Amniotic epithelial cell (primary cell): ENCODE measurements around the gene NECTIN1.

ENCODE experiments used
- DNase-seq: peaks from one replicate; pipeline ENCODE4 v3.0.0-alpha.2; 2010; ENCODE audit warnings: low read depth

NECTIN1 gene

DNA sequence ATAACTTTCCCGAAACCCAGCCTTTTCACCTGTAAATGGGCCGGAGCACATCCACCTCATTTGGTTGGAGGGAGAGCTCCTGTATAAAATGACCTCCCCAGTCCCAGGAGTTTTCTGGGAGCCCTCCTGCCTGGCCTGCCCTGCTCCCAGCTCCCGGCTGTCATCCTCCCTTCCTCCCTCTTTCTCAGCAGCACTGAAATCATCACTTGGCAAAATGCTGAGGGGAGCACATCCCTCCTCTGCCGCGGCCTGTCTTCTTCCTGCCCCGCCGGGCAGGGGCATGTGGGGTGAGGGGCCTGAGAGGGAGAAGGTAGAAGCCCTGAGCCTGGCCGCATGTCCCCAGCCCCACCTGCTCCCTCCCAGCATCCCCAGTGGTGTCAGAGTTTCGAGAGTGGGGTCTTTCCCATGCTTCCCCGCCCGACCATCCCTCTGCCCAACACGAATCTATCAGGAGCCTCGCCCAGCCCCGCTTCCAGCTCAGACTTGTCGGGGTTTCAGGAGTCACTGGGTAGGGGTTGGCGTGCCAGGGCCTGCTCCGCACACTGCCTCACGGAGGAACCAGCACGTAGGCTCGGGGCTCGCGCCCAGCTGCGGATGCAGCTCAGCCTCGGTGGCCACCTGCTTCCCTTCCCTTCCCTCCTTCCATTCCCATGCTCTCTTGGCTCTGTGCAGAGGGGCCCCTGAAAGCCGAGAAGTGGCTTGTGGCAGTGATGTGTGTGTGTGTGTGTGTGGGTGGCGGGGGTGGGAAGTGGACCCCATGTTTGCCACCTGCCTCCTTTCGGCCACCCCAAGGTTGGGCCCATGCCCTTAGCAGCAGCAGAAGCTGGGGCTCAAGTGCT lies 37.1 kb downstream of the NECTIN1 start:
- no peak for DNase-seq

GRCh38 chr11:119691020-119691666 lies 37.9 kb downstream of the NECTIN1 start:
- no peak for DNase-seq

DNA sequence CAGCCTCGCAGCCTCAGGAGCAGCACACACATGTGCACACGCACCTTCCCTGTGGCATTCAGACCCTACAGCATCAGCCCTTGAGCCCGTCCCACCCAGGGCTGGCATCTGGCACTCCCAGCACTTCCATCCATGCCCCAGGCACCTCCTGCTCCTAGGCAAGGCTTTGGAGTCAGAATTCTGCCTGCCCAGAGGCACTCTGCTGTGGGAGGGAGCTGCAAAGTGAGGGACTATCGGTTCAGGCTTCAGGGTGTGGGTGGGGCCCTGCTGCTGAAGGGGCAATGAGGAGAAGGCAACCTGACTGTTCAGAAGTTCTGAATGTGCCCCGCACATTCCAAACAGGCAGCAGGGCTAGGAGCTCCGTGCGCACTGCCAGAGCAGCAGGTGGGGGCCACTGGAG lies 39.7 kb downstream of the NECTIN1 start:
- no peak for DNase-seq

DNA sequence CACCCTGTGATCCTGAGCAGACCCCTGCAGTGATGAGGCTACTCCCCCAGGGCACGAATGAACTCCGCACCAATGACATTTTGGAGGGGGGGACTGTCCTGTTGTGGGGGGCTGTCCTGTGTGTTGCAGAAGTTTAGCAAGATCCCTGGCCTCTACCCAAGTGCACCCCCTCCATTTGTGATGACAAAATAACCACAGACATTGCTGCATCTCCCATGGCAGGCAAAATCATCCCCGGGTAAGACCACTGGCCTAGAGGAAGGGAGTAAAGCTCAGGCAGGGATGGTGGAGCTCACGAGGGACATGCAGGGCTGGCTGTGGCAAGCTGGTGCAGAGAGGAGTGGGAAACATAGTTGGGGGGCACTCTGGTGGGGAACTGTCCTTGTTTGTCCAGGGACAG lies 40.6 kb downstream of the NECTIN1 start:
- no peak for DNase-seq

- DNase-seq = no peak
Observed at GRCh38 chr11:119687373-119688046, 41.5 kb downstream of the NECTIN1 start.

DNA sequence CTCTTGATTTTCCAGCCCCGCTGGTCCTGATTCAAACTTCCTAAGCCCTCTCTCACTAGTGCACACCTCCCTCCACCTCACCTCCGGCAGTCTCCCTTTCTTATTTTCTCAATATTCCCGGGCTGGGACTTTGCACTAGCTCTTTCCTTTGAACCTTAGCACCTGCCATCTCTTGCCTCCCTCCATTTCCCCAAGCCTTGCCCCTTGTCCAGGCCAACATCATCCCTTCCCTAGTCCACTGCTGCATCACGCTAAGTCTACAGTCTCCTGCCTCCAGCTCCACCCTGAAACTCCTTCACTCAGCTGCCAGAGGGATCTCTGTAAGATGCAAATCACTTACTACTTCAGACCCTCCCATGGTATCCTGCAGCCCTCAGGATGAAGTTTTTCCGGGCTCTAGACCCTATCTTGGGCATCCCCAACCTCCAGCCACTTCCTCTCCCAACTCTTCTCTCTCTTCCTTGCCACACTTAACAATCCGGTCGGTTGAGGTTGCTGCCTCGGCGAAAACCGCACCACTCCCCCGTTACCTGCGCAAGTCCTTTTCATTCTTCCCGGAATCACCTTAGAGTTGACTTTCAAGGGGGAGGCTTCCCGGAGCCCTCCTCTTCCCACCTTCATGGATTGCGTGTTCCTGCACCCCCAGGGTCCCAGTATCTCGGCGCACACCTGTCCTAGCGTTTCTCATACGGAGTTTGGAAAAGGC lies 42.7 kb downstream of the NECTIN1 start:
- no peak for DNase-seq

DNA sequence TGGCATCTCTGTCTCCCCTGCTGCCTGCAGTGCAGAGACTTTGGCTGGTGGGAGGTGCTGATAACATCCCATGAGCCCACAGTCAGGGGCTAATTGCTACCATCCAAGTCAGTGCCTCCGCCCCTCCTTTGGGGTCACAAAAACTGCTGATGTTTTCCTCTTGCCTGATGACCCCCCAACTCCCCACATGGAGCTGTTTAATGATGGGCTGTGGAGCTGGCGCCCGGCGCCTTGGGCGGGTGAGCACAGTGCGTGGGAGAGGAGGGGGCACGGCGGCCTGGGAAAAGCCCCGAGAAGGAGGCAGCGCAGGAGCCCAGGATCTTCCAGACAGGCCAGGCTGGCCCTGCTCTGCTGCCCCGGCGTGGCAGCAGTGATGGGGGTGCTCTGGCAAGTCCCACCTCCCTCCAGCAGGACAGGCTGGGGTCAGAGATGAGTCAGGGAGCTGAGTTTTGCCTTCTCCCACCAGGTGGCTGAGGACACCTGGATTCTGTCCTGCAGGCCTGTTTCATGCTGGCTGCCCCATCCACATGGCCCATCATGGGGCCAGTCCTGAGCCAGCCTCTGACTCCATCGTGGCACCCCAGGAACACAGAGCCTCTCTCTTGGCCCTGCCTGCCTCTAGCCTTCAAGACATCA lies 43.8 kb downstream of the NECTIN1 start:
- no peak for DNase-seq

GRCh38 chr11:119684361-119685110 lies 44.5 kb downstream of the NECTIN1 start:
- DNase-seq = peak; percentile 46

- no peak for DNase-seq
Observed at GRCh38 chr11:119683783-119684182, 45.2 kb downstream of the NECTIN1 start.

GRCh38 chr11:119681361-119681910 lies 47.6 kb downstream of the NECTIN1 start:
- no peak for DNase-seq

- no peak for DNase-seq
Observed at GRCh38 chr11:119680541-119681360, 48.2 kb downstream of the NECTIN1 start.

GRCh38 chr11:119679346-119679745 lies 49.7 kb downstream of the NECTIN1 start:
- DNase-seq = no peak

DNA sequence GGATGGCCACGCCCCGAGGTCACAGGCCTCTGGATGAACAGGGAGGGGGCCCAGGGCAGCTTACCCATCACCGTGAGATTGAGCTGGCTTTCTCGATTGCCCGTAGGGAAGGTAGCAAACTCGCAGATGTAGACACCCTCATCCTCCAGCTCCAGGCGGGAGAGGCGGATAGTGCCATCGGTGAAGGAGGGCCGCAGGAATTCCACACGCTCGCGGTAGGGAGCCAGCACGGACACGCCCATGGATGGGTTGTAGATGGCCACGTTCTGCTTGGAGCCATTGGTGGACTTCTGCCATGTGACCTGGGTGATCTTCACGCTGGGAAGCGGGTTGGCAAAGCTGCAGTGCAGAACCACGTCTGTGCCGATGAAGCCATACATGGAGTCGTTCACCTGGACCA lies 50.6 kb downstream of the NECTIN1 start:
- DNase-seq = no peak

- no peak for DNase-seq
Observed at GRCh38 chr11:119677840-119678239, 51.2 kb downstream of the NECTIN1 start.

DNA sequence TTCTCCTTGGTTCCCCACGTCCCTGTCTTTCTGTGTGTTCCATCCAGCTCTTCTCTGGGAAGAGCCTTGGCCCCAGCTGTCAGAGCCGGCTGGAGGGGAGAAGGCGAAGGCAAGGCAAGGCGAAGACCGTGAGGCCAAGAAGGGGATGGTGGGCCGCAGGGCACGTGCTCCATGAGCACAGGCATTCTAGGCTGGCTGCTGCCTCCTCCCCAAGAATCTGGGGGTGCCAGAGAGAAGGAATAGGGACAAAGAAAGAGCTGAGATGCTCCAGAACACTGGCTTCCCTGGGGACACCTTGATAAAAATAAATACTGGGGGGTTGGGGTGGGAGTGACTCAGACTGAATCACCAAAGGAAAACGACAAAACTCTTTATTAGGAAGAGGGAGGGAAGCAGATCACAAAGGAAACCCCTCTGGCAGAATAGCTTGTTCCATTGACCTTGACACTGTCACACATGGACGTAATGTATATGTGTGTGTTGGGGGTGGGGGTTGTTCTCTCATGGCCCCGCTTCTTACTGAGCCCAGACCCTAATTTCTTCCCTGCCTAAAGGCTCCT lies 52.5 kb downstream of the NECTIN1 start:
- DNase-seq = no peak

DNA sequence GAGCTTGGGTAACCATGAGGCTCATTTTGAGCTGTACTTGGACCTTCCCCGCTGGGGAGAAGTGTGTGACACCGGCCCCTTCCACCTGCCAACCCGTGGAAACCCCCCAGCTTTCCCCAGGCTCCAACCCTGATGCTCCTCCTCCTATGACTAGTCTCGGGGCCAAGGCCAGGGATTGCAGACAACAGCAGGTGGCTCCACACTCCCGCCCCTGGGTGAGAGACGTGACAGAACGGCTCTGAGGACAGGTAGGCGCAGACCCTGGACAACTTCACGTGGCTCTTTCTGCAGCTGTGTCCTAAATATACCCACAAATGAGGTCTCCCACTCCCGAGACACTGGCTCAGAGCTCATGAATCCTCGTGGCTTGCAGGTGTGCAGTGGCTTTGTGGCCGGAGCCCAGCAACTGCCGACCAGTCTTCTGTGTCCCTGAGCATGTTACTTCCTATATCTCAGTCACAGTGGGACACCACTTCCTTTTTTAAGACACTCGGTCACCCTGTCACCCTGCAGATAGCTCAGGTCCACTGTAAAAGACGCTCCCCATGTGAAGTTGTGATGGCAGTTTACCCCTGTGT lies 55.2 kb downstream of the NECTIN1 start:
- no peak for DNase-seq

DNA sequence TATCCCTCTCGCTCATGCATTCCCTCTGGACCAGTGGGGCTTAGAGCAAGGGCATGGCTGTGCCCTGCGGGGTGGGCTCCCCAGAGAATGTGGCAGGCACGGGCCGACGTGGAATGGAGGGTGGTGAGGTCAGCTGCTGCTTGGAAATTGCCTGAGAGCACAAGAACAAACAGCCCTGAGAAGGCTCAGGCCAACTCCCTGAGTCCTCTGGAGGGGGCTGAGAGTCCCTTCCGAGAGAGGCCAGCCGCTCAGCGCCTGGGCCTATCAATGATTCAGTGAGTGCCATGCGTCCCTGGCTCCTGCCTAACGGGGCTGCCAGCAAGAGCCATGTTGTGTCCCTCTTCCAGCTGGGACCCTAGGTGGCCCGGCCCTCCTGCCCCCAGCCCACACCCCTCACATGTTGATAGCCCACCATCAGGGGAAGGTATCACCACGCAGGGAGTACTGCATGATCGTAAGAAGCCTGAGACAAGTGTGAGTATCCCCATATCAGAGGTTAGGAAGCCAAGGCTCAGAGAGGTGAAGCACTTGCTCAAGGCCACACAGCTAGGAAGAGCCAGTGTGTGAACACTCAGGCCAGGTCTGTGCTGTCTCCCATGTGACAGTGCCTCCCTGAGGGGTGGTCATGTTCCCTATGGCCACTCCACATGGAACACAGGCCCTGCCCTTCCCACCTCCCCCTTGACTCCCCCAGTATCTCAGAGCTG lies 55.8 kb downstream of the NECTIN1 start:
- DNase-seq = no peak

DNA sequence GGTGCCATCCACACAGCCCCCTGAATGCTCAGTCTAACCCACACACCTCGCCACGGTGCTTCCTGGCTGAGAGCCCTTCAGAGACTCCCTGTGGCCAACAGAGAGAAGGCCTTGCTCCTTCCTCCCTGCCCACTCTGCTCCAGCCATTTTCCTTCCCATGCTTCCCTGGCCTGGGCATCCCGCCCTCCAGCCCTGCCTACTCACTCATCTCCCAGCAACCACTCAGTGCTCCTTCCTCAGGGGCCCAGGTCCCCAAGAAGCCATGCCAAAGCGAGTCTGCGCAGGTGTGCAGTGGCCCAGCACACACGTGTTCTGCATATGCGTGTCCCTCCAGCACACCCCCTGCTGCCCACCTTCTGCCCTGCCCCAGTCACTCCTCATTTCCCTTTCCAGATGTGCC lies 56.4 kb downstream of the NECTIN1 start:
- DNase-seq = no peak

DNA sequence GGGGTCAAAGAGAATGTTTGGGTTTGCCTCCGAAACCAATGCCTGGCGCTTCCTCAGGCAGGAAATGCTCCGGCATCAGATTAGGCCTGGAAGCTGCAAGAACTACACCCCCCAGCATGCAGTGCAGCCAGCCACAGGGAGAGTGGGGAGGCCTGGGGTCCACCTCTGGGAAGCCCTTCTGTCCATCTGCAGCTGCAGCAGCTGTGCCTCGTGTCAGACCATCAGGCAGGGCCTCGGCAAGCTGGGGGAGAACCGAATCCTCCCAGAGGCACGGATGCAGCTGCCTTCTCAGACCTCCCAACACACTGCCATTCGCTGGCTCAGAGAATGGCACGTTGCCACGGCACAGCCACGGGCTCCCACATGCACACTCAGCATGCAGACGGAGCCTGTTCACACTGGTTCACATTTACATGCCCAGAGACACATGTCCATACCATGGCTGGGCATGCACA lies 57.4 kb downstream of the NECTIN1 start:
- DNase-seq = no peak
